Hepatocyte (in vitro differentiated cells): Measurements from ENCODE around the gene TRPM5. TPM values are rescaled to one million over a fixed set of nuclear protein-coding genes. Genes with fewer than 3 reads are reported as not detected.

Source experiments
- DNase-seq: peaks from one replicate; pipeline ENCODE4 v3.0.0-alpha.2; 2016; ENCODE audit warnings: low spot score
- H2AFZ ChIP-seq: fragments of 200-600 bp; sonication (generic); 2 replicates; pipeline ENCODE4 v1.6.0; 2016; ENCODE audit warnings: antibody characterized with exemption, mild to moderate bottlenecking
- H3K27ac ChIP-seq: fragments of 200-600 bp; sonication (generic); 2 replicates; pipeline ENCODE4 v1.5.1; 2016; ENCODE audit warnings: mild to moderate bottlenecking
- H3K27me3 ChIP-seq: fragments of 200-600 bp; sonication (generic); 2 replicates; pipeline ENCODE4 v1.6.1; 2016
- H3K36me3 ChIP-seq: fragments of 200-600 bp; sonication (generic); replicated peaks from 2 replicates; pipeline ENCODE4 v1.5.1; 2016; ENCODE audit warnings: low read depth; ENCODE audit not compliant: insufficient read depth
- H3K4me1 ChIP-seq: fragments of 200-600 bp; sonication (generic); 2 replicates; pipeline ENCODE4 v1.5.1; 2016; ENCODE audit warnings: mild to moderate bottlenecking, moderate library complexity; ENCODE audit not compliant: insufficient read depth
- H3K4me2 ChIP-seq: fragments of 200-600 bp; sonication (generic); 2 replicates; pipeline ENCODE4 v1.6.0; 2016
- H3K4me3 ChIP-seq: fragments of 200-600 bp; sonication (generic); 2 replicates; pipeline ENCODE4 v1.5.1; 2016; ENCODE audit warnings: mild to moderate bottlenecking
- H3K79me2 ChIP-seq: fragments of 200-600 bp; sonication (generic); 2 replicates; pipeline ENCODE4 v1.6.0; 2017; ENCODE audit warnings: mild to moderate bottlenecking
- H3K9me2 ChIP-seq: fragments of 200-600 bp; sonication (generic); replicated peaks from 2 replicates; pipeline ENCODE4 v1.6.0; 2017; ENCODE audit warnings: mild to moderate bottlenecking; ENCODE audit not compliant: insufficient read depth
- H3K9me3 ChIP-seq: fragments of 200-600 bp; sonication (generic); 2 replicates; pipeline ENCODE4 v1.5.1; 2016; ENCODE audit warnings: low read depth, mild to moderate bottlenecking
- H4K20me1 ChIP-seq: fragments of 200-600 bp; sonication (generic); 2 replicates; pipeline ENCODE4 v1.6.0; 2016; ENCODE audit warnings: mild to moderate bottlenecking; ENCODE audit not compliant: insufficient read depth, poor library complexity, severe bottlenecking
- CTCF ChIP-seq: fragments of 200-600 bp; sonication (generic); IDR thresholded peaks from 2 replicates; pipeline ENCODE4 v1.5.1; 2016; ENCODE audit warnings: antibody characterized with exemption, mild to moderate bottlenecking; ENCODE audit not compliant: poor library complexity
- EZH2 ChIP-seq: fragments of 200-600 bp; sonication (generic); IDR thresholded peaks from 2 replicates; pipeline ENCODE4 v1.6.1; 2016; ENCODE audit warnings: antibody characterized with exemption, mild to moderate bottlenecking, borderline replicate concordance
- EZH2phosphoT487 ChIP-seq: fragments of 200-600 bp; sonication (generic); IDR thresholded peaks from one replicate; pipeline ENCODE4 v1.6.1; 2018; ENCODE audit warnings: antibody characterized with exemption, mild to moderate bottlenecking, low read depth, moderate library complexity; ENCODE audit not compliant: unreplicated experiment, severe bottlenecking
- WGBS: methylation state at CpG from one replicate; pipeline ENCODE4 v1.1.6; 2016; ENCODE audit warnings: low lambda C conversion rate; ENCODE audit errors: missing lambda C conversion rate; 5-methylcytosine and 5-hydroxymethylcytosine counted together
- polyA plus RNA-seq: library from polyadenylated mRNA; unstranded; fragments of >200 nt; fragmentation: Nextera tagmentation; extraction: Ambion mirVana; gene quantifications from 2 replicates; pipeline ENCODE4 v1.2.1, GENCODE V29; 2016
- total RNA-seq: library from RNA; depleted of rRNA; stranded (reverse); fragments of >200 nt; gene quantifications from 2 replicates; pipeline ENCODE4 v1.2.3, GENCODE V29; 2014

Gene TRPM5
- total and polyA plus RNA-seq, 2 experiments from 2014 or later = 0.07 to 0.13 TPM

- Histone ChIP-seq H4K20me1 (no peaks in the 10 kb centered on the region), H2AFZ (no peak overlapping the region), H3K9me3 (no peaks in the 10 kb centered on the region), H3K36me3 (no peaks in the 10 kb centered on the region), H3K27me3 (peaks cover 10% of the 10 kb centered on the region), H3K4me2 (no peak overlapping the region), H3K79me2 (no peaks in the 10 kb centered on the region), H3K4me1 (no peaks in the 10 kb centered on the region), H3K4me3 (no peak overlapping the region), H3K9me2 (no peaks in the 10 kb centered on the region), H3K27ac (no peak overlapping the region)
- TF ChIP-seq EZH2 (no peak), CTCF (no peak), EZH2phosphoT487 (no peak)
- 87% methylated on average over 11 of the region's 11 CpGs for WGBS
- no peak for DNase-seq
These were observed 9.6 kb downstream of the TRPM5 start for GRCh38 chr11:2434506-2435255.

GRCh38 chr11:2434008-2434407 is 10.3 kb downstream of the TRPM5 start:
- Histone ChIP-seq H3K9me3 (no peaks in the 10 kb centered on the region), H3K4me2 (no peak overlapping the region), H3K27me3 (peaks cover 10% of the 10 kb centered on the region), H3K27ac (no peak overlapping the region), H3K4me3 (no peak overlapping the region), H3K79me2 (no peaks in the 10 kb centered on the region), H3K9me2 (no peaks in the 10 kb centered on the region), H3K36me3 (no peaks in the 10 kb centered on the region), H3K4me1 (no peaks in the 10 kb centered on the region), H4K20me1 (no peaks in the 10 kb centered on the region), H2AFZ (no peak overlapping the region)
- TF ChIP-seq EZH2phosphoT487 (no peak), EZH2 (no peak), CTCF (no peak)
- no peak for DNase-seq
- 93% methylated on average over 7 of the region's 8 CpGs for WGBS

GRCh38 chr11:2433106-2433925 is 11.0 kb downstream of the TRPM5 start:
- no peaks in the 10 kb centered on the region for H4K20me1 ChIP-seq
- TF ChIP-seq EZH2phosphoT487 (no peak), CTCF (no peak), EZH2 (no peak)
- H2AFZ ChIP-seq = no peak overlapping the region
- H3K9me3 ChIP-seq = no peaks in the 10 kb centered on the region
- H3K79me2 ChIP-seq = no peaks in the 10 kb centered on the region
- H3K4me3 ChIP-seq = no peak overlapping the region
- H3K36me3 ChIP-seq = no peaks in the 10 kb centered on the region
- no peak overlapping the region for H3K4me2 ChIP-seq
- H3K4me1 ChIP-seq = no peaks in the 10 kb centered on the region
- no peak overlapping the region for H3K27ac ChIP-seq
- no peaks in the 10 kb centered on the region for H3K9me2 ChIP-seq
- 87% methylated on average over 21 of the region's 22 CpGs for WGBS
- peaks cover 3% of the 10 kb centered on the region for H3K27me3 ChIP-seq
- no peak for DNase-seq
